ENCODE data around the gene SDC4.

SDC4 gene

GRCh38 chr20:45362804-45363610 lies 14.8 kb upstream of the SDC4 start, which contains the start of gene SYS1:
Gene SYS1, plus strand, starts transcription at chr20:45363156. Its CDS starts 376 bp downstream, at chr20:45363532.
- Histone ChIP-seq H3K36me3 (replicated peaks; ENCODE audit: insufficient read depth, low read length) (no peaks in the 10 kb centered on the region), H3K4me1 (ENCODE audit: low read length) (peaks cover 19% of the 10 kb centered on the region), H3K9me2 (replicated peaks; ENCODE audit: insufficient read depth, low read length) (no peaks in the 10 kb centered on the region), H3K27me3 (replicated peaks; ENCODE audit: insufficient read depth, low read length) (no peaks in the 10 kb centered on the region), H3K4me3 (ENCODE audit: low read length) (peak within 1 kb of the TSS; percentile 95), H3F3A (ENCODE audit: insufficient read depth, low read length) (peaks cover 18% of the 10 kb centered on the region), H3K27ac (ENCODE audit: low read length) (peak within 1 kb of the TSS; percentile 86; the same call in 1 of the 2 replicates), H4K20me1 (ENCODE audit: insufficient read depth, low read length) (no peaks in the 10 kb centered on the region), H3K9me3 (replicated peaks; ENCODE audit: insufficient read depth, low read length) (no peaks in the 10 kb centered on the region), H2AFZ (ENCODE audit: low read length) (peak within 1 kb of the TSS; percentile 92), H3K9ac (ENCODE audit: low read length) (peak within 1 kb of the TSS; percentile 87), H3K79me2 (ENCODE audit: low read length) (peaks cover 39% of the 10 kb centered on the region), H3K4me2 (ENCODE audit: low read depth, low read length) (peak within 1 kb of the TSS; percentile 97)
- peak; percentile 88 for TF ChIP-seq CTCF (IDR thresholded peaks at IDR 0.05; ENCODE audit: low read length)
- TF ChIP-seq EZH2 (optimal IDR thresholded peaks at IDR 0.05; ENCODE audit: low read depth, low read length) = no peak
- TF ChIP-seq EZH2phosphoT487 (IDR thresholded peaks at IDR 0.05; ENCODE audit: low read length) = no peak
- DNase-seq = peak; percentile 98

- Histone ChIP-seq H3K4me1 (ENCODE audit: low read length) (peaks cover 17% of the 10 kb centered on the region), H3K9ac (ENCODE audit: low read length) (no peak overlapping the region), H3K79me2 (ENCODE audit: low read length) (peaks cover 34% of the 10 kb centered on the region), H3K9me2 (replicated peaks; ENCODE audit: insufficient read depth, low read length) (no peaks in the 10 kb centered on the region), H3K27me3 (replicated peaks; ENCODE audit: insufficient read depth, low read length) (no peaks in the 10 kb centered on the region), H2AFZ (ENCODE audit: low read length) (no peak overlapping the region), H3K36me3 (replicated peaks; ENCODE audit: insufficient read depth, low read length) (no peaks in the 10 kb centered on the region), H3K4me2 (ENCODE audit: low read depth, low read length) (no peak overlapping the region), H3K9me3 (replicated peaks; ENCODE audit: insufficient read depth, low read length) (no peaks in the 10 kb centered on the region), H3F3A (ENCODE audit: insufficient read depth, low read length) (peaks cover 6% of the 10 kb centered on the region; the same call in 1 of the 2 replicates), H4K20me1 (ENCODE audit: insufficient read depth, low read length) (no peaks in the 10 kb centered on the region), H3K27ac (ENCODE audit: low read length) (no peak overlapping the region), H3K4me3 (ENCODE audit: low read length) (no peak overlapping the region)
- TF ChIP-seq EZH2 (optimal IDR thresholded peaks at IDR 0.05; ENCODE audit: low read depth, low read length) = no peak
- no peak for TF ChIP-seq EZH2phosphoT487 (IDR thresholded peaks at IDR 0.05; ENCODE audit: low read length)
- TF ChIP-seq CTCF (IDR thresholded peaks at IDR 0.05; ENCODE audit: low read length) = no peak
- DNase-seq = no peak
These were observed 13.6 kb upstream of the SDC4 start for GRCh38 chr20:45361793-45362192.

GRCh38 chr20:45359406-45360148 lies 11.4 kb upstream of the SDC4 start:
- Histone ChIP-seq H3K9ac (ENCODE audit: low read length) (no peak overlapping the region), H3K27ac (ENCODE audit: low read length) (no peak overlapping the region), H3K27me3 (replicated peaks; ENCODE audit: insufficient read depth, low read length) (no peaks in the 10 kb centered on the region), H3F3A (ENCODE audit: insufficient read depth, low read length) (peaks cover 8% of the 10 kb centered on the region), H3K4me3 (ENCODE audit: low read length) (no peak overlapping the region), H2AFZ (ENCODE audit: low read length) (no peak overlapping the region), H3K4me2 (ENCODE audit: low read depth, low read length) (no peak overlapping the region), H3K79me2 (ENCODE audit: low read length) (peaks cover 12% of the 10 kb centered on the region), H3K9me2 (replicated peaks; ENCODE audit: insufficient read depth, low read length) (no peaks in the 10 kb centered on the region), H3K36me3 (replicated peaks; ENCODE audit: insufficient read depth, low read length) (no peaks in the 10 kb centered on the region), H3K9me3 (replicated peaks; ENCODE audit: insufficient read depth, low read length) (no peaks in the 10 kb centered on the region), H3K4me1 (ENCODE audit: low read length) (peaks cover 22% of the 10 kb centered on the region), H4K20me1 (ENCODE audit: insufficient read depth, low read length) (no peaks in the 10 kb centered on the region)
- TF ChIP-seq EZH2 (optimal IDR thresholded peaks at IDR 0.05; ENCODE audit: low read depth, low read length) (no peak), CTCF (IDR thresholded peaks at IDR 0.05; ENCODE audit: low read length) (no peak), EZH2phosphoT487 (IDR thresholded peaks at IDR 0.05; ENCODE audit: low read length) (no peak)
- no peak for DNase-seq
